Stimulated activated CD4-positive, alpha-beta T cell treated with anti-CD3 and anti-CD28 coated beads, Interleukin-15, amount 100 ng/mL, for 1 hour (primary cell): ENCODE measurements around the gene CCR2.
"Not testable (repeated sequence)": the region's sequence is repeated elsewhere in the genome, so short reads cannot be mapped to it uniquely, and the experiment has no call there.

ENCODE experiments used
- DNase-seq, 2 donors: peaks; one replicate each; pipeline ENCODE4 v3.0.0-alpha.2; 2020; ENCODE audit warnings: low read depth in 1 of 2, low spot score in 1 of 2

CCR2 gene

GRCh38 chr3:46400846-46401245, 46.9 kb downstream of the CCR2 start:
- no peak for DNase-seq

DNA sequence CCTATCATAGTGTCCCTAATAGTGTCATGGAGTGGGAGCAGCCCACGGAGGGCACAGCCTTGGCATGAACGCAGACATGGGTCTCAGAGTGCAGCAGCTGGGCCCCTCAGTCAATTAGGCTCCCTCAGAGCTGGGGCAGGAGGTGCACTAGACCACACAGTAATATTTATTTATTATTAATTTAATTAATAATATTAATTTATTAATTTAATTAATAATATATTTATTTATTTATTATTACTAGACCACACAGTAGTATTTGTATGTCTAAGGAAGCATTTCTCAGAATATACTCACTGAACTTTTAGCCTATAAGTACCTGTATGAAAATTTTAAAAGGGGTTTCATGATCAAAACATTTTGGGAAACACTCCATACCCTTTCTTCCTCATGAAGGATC, 47.7 kb downstream of the CCR2 start:
- DNase-seq, result no peak

DNA sequence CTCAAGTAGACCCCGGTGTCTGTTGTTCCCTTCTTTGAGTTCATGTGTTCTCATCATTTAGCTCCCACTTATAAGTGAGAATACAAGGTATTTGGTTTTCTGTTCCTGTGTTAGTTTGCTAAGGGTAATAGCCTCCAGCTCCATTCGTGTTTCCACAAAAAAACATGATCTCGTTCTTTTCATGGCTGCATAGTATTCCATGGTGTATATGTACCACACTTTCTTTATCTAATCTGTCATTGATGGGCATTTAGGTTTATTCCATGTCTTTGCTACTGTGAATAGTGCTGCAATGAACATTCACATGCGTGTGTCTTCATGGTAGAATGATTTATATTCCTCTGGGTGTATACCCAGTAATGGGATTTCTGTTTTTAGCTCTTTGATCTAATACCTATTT, 49.0 kb downstream of the CCR2 start:
- DNase-seq, result not testable (repeated sequence)

DNA sequence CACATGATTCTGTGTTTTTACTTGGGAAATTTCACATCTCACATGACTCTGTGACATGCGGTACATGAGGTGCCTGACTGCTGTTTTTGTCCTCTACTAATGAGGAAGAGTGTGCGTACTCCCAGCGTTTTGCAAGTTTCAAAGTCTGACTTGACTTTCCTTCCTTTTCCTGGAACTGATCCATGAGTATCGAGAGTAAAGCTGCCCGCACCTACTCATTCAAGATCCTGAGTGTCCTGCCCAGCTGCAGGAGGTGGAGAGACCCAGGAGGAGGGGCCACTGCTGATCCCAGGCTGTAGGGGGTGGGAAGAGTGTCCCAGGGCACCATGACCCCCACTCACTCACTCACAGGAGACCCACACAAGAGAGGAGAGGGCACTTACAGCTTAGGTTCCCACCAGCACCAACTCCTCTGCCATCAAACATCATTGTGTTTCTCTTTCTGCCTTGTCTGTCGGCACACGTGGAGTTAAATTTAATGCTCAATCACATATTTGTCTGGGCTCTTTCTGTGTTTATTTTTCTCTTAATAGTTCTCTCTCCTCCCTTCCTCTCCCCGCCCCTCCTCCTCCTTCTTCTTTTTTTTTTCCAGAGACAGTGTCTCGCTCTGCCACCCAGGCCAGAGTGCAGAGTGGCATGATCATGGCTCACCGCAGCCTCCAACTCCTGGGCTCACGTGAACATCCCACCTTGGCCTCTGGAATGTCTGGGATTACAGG, 51.5 kb downstream of the CCR2 start:
- DNase-seq, result no peak

- no peak for DNase-seq
These were observed 52.5 kb downstream of the CCR2 start for GRCh38 chr3:46406443-46406787.

DNA sequence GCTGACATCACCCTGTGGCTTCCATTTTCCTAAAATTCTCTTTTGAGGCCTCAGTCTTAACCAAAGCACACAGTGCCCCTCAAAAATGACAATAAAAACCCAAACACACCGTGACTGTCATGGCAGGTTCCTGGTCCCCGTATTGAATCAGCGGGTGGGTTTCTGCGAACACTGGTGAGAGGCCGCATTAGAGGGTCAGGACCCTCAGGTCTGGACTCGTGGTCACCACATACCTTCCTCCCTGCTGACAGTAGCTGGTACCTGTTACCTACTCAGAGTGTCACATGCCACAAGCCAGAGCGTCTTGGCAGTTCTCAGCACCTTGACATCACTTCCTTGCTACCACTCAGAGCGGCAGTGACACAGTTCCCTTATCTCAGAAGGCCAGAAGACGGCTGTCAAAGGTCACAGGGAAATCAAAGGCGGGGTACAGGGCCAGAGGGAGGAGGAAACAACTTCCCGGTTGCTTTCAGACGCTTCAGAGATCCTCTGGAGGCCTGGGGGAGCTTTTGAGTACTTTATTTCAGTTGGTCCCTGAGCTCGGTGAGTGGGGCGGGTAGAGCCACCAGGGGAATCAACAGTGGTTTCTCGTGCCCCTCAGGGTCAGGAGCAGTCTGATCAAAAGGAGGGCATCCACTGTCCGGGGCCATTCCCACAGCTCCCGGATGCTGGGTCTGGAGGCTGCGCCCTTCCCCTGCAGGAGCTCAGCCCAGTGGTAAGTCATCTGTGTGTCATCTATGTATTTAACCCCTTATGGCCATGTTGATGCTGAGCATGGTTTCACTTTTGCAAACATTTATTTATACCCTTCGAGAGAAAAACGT, 53.1 kb downstream of the CCR2 start, which contains the start of the genes CCR5AS and CCRL2:
TSS of gene CCR5AS (minus strand) at position 279 of the 824 bp plus-strand sequence.
TSS of gene CCRL2 (plus strand) at position 472 of the 824 bp plus-strand sequence. CDS start 821 bp downstream, outside the sequence.
- DNase-seq, result no peak

GRCh38 chr3:46407970-46408369, 54.1 kb downstream of the CCR2 start:
- no peak for DNase-seq

DNA sequence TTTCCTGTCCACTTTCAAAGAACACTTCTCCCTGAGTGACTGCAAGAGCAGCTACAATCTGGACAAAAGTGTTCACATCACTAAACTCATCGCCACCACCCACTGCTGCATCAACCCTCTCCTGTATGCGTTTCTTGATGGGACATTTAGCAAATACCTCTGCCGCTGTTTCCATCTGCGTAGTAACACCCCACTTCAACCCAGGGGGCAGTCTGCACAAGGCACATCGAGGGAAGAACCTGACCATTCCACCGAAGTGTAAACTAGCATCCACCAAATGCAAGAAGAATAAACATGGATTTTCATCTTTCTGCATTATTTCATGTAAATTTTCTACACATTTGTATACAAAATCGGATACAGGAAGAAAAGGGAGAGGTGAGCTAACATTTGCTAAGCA, 54.9 kb downstream of the CCR2 start:
- DNase-seq, result no peak

GRCh38 chr3:46409739-46410489, 56.0 kb downstream of the CCR2 start:
- no peak for DNase-seq
